HCT116 (cell line): Measurements from ENCODE around the gene TTC29. TPM values are rescaled to one million over a fixed set of nuclear protein-coding genes. Genes with fewer than 3 reads are reported as not detected.

ENCODE experiments used
- ATAC-seq: fragments of 200-7000 bp; cut with Tn5 transposase; 2 replicates; pipeline ENCODE4 v1.9.1; 2020; ENCODE audit warnings: mild to moderate bottlenecking, moderate library complexity
- BruUV-seq: library from RNA; stranded (reverse); fragments of 400-500 nt; replicated peaks from 2 replicates; lab custom pipeline; 2021; lab: Mats Ljungman, UMichigan
- CTCF ChIA-PET: fragments of 300-600 bp; sonication (Branson Sonifier 250); formaldehyde crosslinking; loops from one replicate; lab custom pipeline; 2021; ENCODE audit warnings: antibody characterized with exemption; lab: Charles Lee
- POLR2A ChIA-PET: fragments of 300-600, 350-600 bp; sonication (Branson Sonifier 250); formaldehyde crosslinking; loops from one replicate; lab custom pipeline; 2021; ENCODE audit warnings: antibody characterized with exemption; lab: Charles Lee
- RAD21 ChIA-PET, 2 experiments: fragments of 300-600 bp; sonication (Branson Sonifier 250); formaldehyde crosslinking; loops; one replicate each; lab custom pipeline; 2023; ENCODE audit warnings: low total read pairs in 2 of 2; ENCODE audit not compliant: uncharacterized antibody in 2 of 2, unreplicated experiment in 2 of 2, low non-redundant PET in 1 of 2; lab: Charles Lee
- DNase-seq: peaks from one replicate; pipeline ENCODE4 v3.0.0-alpha.2; 2010; ENCODE audit warnings: low read depth, low spot score
- H2AFZ ChIP-seq: fragments of 200-600 bp; shearing (Covaris generic), sonication (generic); 2 replicates; pipeline ENCODE4 v1.6.1; 2017; ENCODE audit warnings: low read depth, mixed run types, mixed read lengths, antibody characterized with exemption, low read length; ENCODE audit not compliant: poor library complexity, severe bottlenecking
- H3K27ac ChIP-seq: 2 replicates; pipeline ENCODE4 v1.5.1; 2012; ENCODE audit warnings: low read depth, low read length
- H3K27me3 ChIP-seq: fragments of 200-600 bp; sonication (generic); 2 replicates; pipeline ENCODE4 v1.6.1; 2016; ENCODE audit warnings: mixed run types, low read length, mixed read lengths; ENCODE audit not compliant: insufficient read depth
- H3K36me3 ChIP-seq, 2 experiments: fragments of 200-500 bp in 1 of 2; fragments of 200-600 bp in 1 of 2; sonication (Bioruptor generic) in 1 of 2; sonication (generic) in 1 of 2; 2 replicates each; pipeline versions ENCODE4 v1.5.1 to v1.6.1; 2014 to 2016; ENCODE audit warnings: low read length in 2 of 2, inconsistent platforms in 1 of 2, mixed read lengths in 1 of 2, mixed run types in 1 of 2; ENCODE audit not compliant: insufficient read depth in 2 of 2, control insufficient read depth in 1 of 2
- H3K4me1 ChIP-seq, 2 experiments: fragments of 200-600 bp in 1 of 2; sonication (generic) in 1 of 2; 2 replicates each; pipeline versions ENCODE4 v1.5.1 to v1.6.1; 2012 to 2017; ENCODE audit warnings: low read length in 2 of 2, inconsistent platforms in 1 of 2, mild to moderate bottlenecking in 1 of 2, mixed read lengths in 1 of 2, mixed run types in 1 of 2, moderate library complexity in 1 of 2; ENCODE audit not compliant: insufficient read depth in 2 of 2, control insufficient read depth in 1 of 2
- H3K4me2 ChIP-seq: fragments of 200-600 bp; sonication (generic); 2 replicates; pipeline ENCODE4 v1.6.1; 2017; ENCODE audit warnings: mixed run types, low read length, mixed read lengths
- H3K4me3 ChIP-seq, 2 experiments: fragments of 200-600 bp in 1 of 2; sonication (generic) in 1 of 2; replicated peaks in 1 of 2; 2 replicates each; pipeline ENCODE4 v1.5.1; 2011 to 2016; ENCODE audit warnings: low read length in 2 of 2, control low read depth in 1 of 2, low read depth in 1 of 2, mild to moderate bottlenecking in 1 of 2, mixed read lengths in 1 of 2, mixed run types in 1 of 2
- H3K79me2 ChIP-seq: fragments of 200-600 bp; sonication (generic); 2 replicates; pipeline ENCODE4 v1.6.1; 2017; ENCODE audit warnings: mild to moderate bottlenecking, mixed run types, low read length, moderate library complexity, mixed read lengths; ENCODE audit not compliant: insufficient read depth
- H3K9ac ChIP-seq: fragments of 200-600 bp; sonication (generic); 2 replicates; pipeline ENCODE4 v1.6.1; 2016; ENCODE audit warnings: low read length, mixed read lengths
- H3K9me2 ChIP-seq: fragments of 200-600 bp; sonication (generic), shearing (Covaris generic); 2 replicates; pipeline ENCODE4 v1.6.1; 2017; ENCODE audit warnings: mixed run types, mild to moderate bottlenecking, moderate library complexity; ENCODE audit not compliant: insufficient read depth
- H3K9me3 ChIP-seq, 2 experiments: fragments of 200-500 bp in 1 of 2; fragments of 200-600 bp in 1 of 2; sonication (Bioruptor generic) in 1 of 2; sonication (generic) in 1 of 2; 2 replicates each; pipeline ENCODE4 v1.6.1; 2014 to 2017; ENCODE audit warnings: low read length in 2 of 2, mixed read lengths in 2 of 2, inconsistent platforms in 1 of 2, low read depth in 1 of 2, mild to moderate bottlenecking in 1 of 2, mixed run types in 1 of 2, moderate library complexity in 1 of 2; ENCODE audit not compliant: control insufficient read depth in 1 of 2, insufficient read depth in 1 of 2
- H4K20me1 ChIP-seq: fragments of 200-600 bp; sonication (generic), shearing (Covaris generic); 2 replicates; pipeline ENCODE4 v1.6.1; 2017; ENCODE audit warnings: mixed run types, mild to moderate bottlenecking, moderate library complexity; ENCODE audit not compliant: insufficient read depth
- ELF1 ChIP-seq: IDR thresholded peaks from 2 replicates; pipeline ENCODE4 v1.6.1; 2012; ENCODE audit warnings: low read depth, borderline replicate concordance
- EZH2 ChIP-seq: fragments of 200-600 bp; sonication (generic); IDR thresholded peaks from 2 replicates; pipeline ENCODE4 v1.6.1; 2017; ENCODE audit warnings: antibody characterized with exemption, mixed run types
- FOSL1 ChIP-seq: IDR thresholded peaks from 2 replicates; pipeline ENCODE4 v1.6.1; 2012; ENCODE audit warnings: low read depth
- JUND ChIP-seq: IDR thresholded peaks from 2 replicates; pipeline ENCODE4 v1.6.1; 2012
- POLR2A ChIP-seq: IDR thresholded peaks from 2 replicates; pipeline ENCODE4 v1.7.0; 2011; ENCODE audit warnings: borderline replicate concordance; ENCODE audit not compliant: insufficient read depth, insufficient read length; ENCODE audit errors: extremely low read depth
- POLR2AphosphoS5 ChIP-seq: IDR thresholded peaks from 2 replicates; pipeline ENCODE4 v1.6.1; 2011; ENCODE audit warnings: mild to moderate bottlenecking, low read depth, low read length, moderate library complexity
- SIN3A ChIP-seq: IDR thresholded peaks from 2 replicates; pipeline ENCODE4 v1.6.1; 2012; ENCODE audit warnings: low read depth
- SP1 ChIP-seq: IDR thresholded peaks from 2 replicates; pipeline ENCODE4 v1.6.1; 2012; ENCODE audit warnings: low read depth
- SRF ChIP-seq: IDR thresholded peaks from 2 replicates; pipeline ENCODE4 v1.6.1; 2012; ENCODE audit warnings: low read depth
- TCF7L2 ChIP-seq: IDR thresholded peaks from 2 replicates; pipeline ENCODE4 v1.7.0; 2011; ENCODE audit warnings: borderline replicate concordance, inconsistent platforms; ENCODE audit not compliant: insufficient read depth, insufficient read length; ENCODE audit errors: extremely low read depth
- ZFX ChIP-seq: fragments of 450-650 bp; IDR thresholded peaks from 2 replicates; pipeline ENCODE4 v1.6.1; 2017
- ZNF274 ChIP-seq: fragments of 200-500 bp; sonication (Bioruptor generic); IDR thresholded peaks from 2 replicates; pipeline ENCODE4 v1.6.1; 2014; ENCODE audit warnings: mild to moderate bottlenecking, low read depth, low read length, inconsistent platforms
- intact Hi-C: fragments of 100-400 bp; cut with micrococcal nuclease; formaldehyde crosslinking; loops from 2 replicates; pipeline ENCODE4 v1.10.0; 2022
- total RNA-seq: library from RNA; stranded (reverse); gene quantifications from one replicate; pipeline ENCODE4 v1.2.1, GENCODE V29; 2021; ENCODE audit not compliant: unreplicated experiment
- TF ChIP-seq, protein P1 (sequence below): IDR thresholded peaks from 2 replicates; pipeline ENCODE4 v1.6.1; 2012; ENCODE audit warnings: low read depth
- TF ChIP-seq, protein P2 (sequence below): IDR thresholded peaks from 2 replicates; pipeline ENCODE4 v1.6.1; 2012
- TF ChIP-seq, protein P3 (sequence below): IDR thresholded peaks from 2 replicates; pipeline ENCODE4 v1.6.1; 2011; ENCODE audit warnings: mild to moderate bottlenecking, low read length, moderate library complexity; ENCODE audit not compliant: insufficient replicate concordance; ENCODE audit errors: extremely low read depth
- TF ChIP-seq, protein P4 (sequence below), 3 experiments: fragments of 200-600 bp in 1 of 3; sonication (generic) in 1 of 3; IDR thresholded peaks in 2 of 3; conservative IDR thresholded peaks in 1 of 3; 2 replicates each; pipeline ENCODE4 v1.5.1; 2012 to 2017; ENCODE audit warnings: low read depth in 2 of 3, low read length in 2 of 3, antibody characterized with exemption in 1 of 3, borderline replicate concordance in 1 of 3, control low read depth in 1 of 3, mild to moderate bottlenecking in 1 of 3, mixed read lengths in 1 of 3, mixed run types in 1 of 3, moderate library complexity in 1 of 3; ENCODE audit not compliant: insufficient read depth in 1 of 3

TTC29 gene
- total RNA-seq, 1 experiment from 2014 or later: not detected

DNA sequence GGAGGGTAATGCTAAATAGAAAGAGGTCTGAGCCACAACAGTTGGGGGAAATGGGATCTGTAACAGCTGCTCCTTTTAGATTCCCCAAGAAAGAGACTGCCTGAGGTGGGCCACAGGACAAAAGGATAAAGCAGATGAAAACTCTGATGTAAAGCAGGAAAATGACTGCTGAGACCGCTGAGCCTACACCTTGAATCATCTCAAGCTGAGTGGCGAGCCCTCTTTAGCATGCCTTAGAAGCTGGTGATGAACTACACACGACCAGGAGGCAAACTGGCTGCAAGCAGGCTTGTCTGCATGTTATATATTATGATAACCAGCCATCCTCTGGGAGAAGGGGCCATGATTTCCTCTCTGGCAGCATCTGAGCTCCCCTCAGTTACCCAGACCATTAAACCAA is 88.4 kb downstream of the TTC29 start:
- Histone ChIP-seq H3K79me2 (no peaks in the 10 kb centered on the region), H3K9me3 (no peaks in the 10 kb centered on the region), H3K4me3 (no peak overlapping the region), H3K4me2 (no peak overlapping the region), H2AFZ (no peak overlapping the region), H3K36me3 (no peaks in the 10 kb centered on the region), H3K27ac (no peak overlapping the region), H3K27me3 (peaks cover 49% of the 10 kb centered on the region), H3K9ac (no peak overlapping the region), H3K9me2 (no peaks in the 10 kb centered on the region), H4K20me1 (no peaks in the 10 kb centered on the region), H3K4me1 (no peaks in the 10 kb centered on the region)
- CTCF ChIA-PET: no interaction called here
- intact Hi-C loops: no loop called here
- DNase-seq (no peak), ATAC-seq (no peak)
- TF ChIP-seq ZFX (no peak), POLR2A (no peak), POLR2AphosphoS5 (no peak), TCF7L2 (no peak), EZH2 (no peak), SP1 (no peak), JUND (no peak), ZNF274 (no peak), SIN3A (no peak), ELF1 (no peak), SRF (no peak), FOSL1 (no peak)
- TF ChIP-seq, protein P1, sequence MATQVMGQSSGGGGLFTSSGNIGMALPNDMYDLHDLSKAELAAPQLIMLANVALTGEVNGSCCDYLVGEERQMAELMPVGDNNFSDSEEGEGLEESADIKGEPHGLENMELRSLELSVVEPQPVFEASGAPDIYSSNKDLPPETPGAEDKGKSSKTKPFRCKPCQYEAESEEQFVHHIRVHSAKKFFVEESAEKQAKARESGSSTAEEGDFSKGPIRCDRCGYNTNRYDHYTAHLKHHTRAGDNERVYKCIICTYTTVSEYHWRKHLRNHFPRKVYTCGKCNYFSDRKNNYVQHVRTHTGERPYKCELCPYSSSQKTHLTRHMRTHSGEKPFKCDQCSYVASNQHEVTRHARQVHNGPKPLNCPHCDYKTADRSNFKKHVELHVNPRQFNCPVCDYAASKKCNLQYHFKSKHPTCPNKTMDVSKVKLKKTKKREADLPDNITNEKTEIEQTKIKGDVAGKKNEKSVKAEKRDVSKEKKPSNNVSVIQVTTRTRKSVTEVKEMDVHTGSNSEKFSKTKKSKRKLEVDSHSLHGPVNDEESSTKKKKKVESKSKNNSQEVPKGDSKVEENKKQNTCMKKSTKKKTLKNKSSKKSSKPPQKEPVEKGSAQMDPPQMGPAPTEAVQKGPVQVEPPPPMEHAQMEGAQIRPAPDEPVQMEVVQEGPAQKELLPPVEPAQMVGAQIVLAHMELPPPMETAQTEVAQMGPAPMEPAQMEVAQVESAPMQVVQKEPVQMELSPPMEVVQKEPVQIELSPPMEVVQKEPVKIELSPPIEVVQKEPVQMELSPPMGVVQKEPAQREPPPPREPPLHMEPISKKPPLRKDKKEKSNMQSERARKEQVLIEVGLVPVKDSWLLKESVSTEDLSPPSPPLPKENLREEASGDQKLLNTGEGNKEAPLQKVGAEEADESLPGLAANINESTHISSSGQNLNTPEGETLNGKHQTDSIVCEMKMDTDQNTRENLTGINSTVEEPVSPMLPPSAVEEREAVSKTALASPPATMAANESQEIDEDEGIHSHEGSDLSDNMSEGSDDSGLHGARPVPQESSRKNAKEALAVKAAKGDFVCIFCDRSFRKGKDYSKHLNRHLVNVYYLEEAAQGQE: no peak
- TF ChIP-seq, protein P2, sequence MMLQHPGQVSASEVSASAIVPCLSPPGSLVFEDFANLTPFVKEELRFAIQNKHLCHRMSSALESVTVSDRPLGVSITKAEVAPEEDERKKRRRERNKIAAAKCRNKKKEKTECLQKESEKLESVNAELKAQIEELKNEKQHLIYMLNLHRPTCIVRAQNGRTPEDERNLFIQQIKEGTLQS: no peak
- TF ChIP-seq, protein P3, sequence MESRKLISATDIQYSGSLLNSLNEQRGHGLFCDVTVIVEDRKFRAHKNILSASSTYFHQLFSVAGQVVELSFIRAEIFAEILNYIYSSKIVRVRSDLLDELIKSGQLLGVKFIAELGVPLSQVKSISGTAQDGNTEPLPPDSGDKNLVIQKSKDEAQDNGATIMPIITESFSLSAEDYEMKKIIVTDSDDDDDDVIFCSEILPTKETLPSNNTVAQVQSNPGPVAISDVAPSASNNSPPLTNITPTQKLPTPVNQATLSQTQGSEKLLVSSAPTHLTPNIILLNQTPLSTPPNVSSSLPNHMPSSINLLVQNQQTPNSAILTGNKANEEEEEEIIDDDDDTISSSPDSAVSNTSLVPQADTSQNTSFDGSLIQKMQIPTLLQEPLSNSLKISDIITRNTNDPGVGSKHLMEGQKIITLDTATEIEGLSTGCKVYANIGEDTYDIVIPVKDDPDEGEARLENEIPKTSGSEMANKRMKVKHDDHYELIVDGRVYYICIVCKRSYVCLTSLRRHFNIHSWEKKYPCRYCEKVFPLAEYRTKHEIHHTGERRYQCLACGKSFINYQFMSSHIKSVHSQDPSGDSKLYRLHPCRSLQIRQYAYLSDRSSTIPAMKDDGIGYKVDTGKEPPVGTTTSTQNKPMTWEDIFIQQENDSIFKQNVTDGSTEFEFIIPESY: no peak
- TF ChIP-seq, protein P4, sequence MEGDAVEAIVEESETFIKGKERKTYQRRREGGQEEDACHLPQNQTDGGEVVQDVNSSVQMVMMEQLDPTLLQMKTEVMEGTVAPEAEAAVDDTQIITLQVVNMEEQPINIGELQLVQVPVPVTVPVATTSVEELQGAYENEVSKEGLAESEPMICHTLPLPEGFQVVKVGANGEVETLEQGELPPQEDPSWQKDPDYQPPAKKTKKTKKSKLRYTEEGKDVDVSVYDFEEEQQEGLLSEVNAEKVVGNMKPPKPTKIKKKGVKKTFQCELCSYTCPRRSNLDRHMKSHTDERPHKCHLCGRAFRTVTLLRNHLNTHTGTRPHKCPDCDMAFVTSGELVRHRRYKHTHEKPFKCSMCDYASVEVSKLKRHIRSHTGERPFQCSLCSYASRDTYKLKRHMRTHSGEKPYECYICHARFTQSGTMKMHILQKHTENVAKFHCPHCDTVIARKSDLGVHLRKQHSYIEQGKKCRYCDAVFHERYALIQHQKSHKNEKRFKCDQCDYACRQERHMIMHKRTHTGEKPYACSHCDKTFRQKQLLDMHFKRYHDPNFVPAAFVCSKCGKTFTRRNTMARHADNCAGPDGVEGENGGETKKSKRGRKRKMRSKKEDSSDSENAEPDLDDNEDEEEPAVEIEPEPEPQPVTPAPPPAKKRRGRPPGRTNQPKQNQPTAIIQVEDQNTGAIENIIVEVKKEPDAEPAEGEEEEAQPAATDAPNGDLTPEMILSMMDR (IDR thresholded peaks at IDR 0.05 in 2 of 3, conservative IDR thresholded peaks at IDR 0.05 in 1 of 3; ENCODE audit: borderline replicate concordance in 1 of 3, insufficient read depth in 1 of 3, low read depth in 2 of 3, low read length in 2 of 3): no peak
- RAD21 ChIA-PET: no interaction called here
- no TSS peak for BruUV-seq
- POLR2A ChIA-PET: no interaction called here
